ENCODE measurements around the gene STK16.
"Not testable (repeated sequence)": the region's sequence is repeated elsewhere in the genome, so short reads cannot be mapped to it uniquely, and the experiment has no call there.

STK16 gene, protein sequence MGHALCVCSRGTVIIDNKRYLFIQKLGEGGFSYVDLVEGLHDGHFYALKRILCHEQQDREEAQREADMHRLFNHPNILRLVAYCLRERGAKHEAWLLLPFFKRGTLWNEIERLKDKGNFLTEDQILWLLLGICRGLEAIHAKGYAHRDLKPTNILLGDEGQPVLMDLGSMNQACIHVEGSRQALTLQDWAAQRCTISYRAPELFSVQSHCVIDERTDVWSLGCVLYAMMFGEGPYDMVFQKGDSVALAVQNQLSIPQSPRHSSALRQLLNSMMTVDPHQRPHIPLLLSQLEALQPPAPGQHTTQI

DNA sequence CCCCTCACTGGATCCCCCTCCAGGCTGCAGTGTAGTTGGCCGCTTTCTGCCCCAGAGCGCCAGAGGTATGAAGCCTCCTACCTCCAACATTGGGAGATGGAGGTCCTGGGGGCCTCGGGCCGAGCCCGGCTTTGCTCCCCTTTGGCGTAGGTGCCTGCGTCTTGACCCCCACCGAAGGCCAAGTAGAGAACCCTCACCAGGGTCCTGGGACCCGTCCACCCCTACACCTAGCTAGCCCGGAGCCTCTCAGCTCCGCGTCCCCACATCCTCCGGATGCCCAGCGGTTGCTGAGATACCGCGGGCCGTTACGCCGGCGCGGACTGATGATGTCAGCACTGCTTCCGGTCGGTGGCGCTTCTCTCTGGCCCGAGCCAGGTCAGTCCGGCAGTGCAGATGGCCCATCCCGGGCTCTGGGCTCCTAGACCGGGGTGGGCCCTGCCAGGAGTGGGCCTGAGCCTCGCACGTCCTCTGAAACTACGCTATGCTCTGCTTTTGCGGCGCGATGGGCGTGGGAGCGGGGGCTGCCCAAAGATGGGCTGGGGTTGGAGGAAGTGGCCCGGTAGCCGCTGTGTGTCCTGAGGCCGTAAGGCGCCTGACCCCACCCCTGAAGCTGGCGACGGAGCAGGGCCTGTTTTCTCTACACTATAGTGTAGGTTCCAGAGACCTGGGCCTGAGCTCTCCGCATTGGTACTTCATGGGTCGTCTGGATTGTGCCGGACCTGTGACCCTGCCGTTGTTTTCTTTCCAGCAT, at the start of gene STK16, which contains the start of gene GLB1L:
STK16 (plus strand) TSS at position 332 of the 751 bp plus-strand sequence. CDS start 521 bp downstream, outside the sequence.
GLB1L (minus strand) TSS at position 297 of the 751 bp plus-strand sequence. CDS start 1,871 bp downstream, outside the sequence.
- TF ChIP-seq POLR2A (IDR thresholded peaks at IDR 0.05; ENCODE audit: low read length) (peak; percentile 90), GATA1 (IDR thresholded peaks at IDR 0.05; ENCODE audit: low read depth, low read length) (no peak)
- DNase-seq, result peak; percentile 94 to 96

- DNase-seq, result no peak
- TF ChIP-seq POLR2A (IDR thresholded peaks at IDR 0.05; ENCODE audit: low read length) (no peak), GATA1 (IDR thresholded peaks at IDR 0.05; ENCODE audit: low read depth, low read length) (no peak)
Observed at GRCh38 chr2:219197388-219197787, 47.9 kb upstream of the STK16 start.

DNA sequence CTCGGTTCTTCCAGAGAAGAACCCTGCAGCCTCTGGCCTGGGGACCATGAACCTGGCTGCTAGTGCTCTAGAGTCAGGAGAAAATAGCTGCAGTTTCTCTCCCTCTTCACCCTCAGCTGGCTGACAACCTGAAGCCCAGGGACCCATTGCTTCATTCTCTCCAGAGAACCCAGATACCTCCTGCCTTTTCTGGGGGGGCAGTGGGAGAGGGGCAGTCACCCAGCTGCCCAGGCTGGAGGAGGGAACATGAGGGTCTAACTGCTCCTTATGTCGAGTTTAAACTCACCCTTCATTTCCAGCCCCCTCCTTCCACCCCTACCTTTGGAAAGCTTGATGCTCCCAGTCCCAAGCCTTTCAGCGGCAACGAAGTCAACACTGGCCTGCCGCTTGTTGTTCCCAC, 46.3 kb upstream of the STK16 start:
- TF ChIP-seq POLR2A (IDR thresholded peaks at IDR 0.05; ENCODE audit: low read length), result no peak
- TF ChIP-seq GATA1 (IDR thresholded peaks at IDR 0.05; ENCODE audit: low read depth, low read length), result no peak
- DNase-seq, result no peak

- TF ChIP-seq GATA1 (IDR thresholded peaks at IDR 0.05; ENCODE audit: low read depth, low read length) (no peak), POLR2A (IDR thresholded peaks at IDR 0.05; ENCODE audit: low read length) (no peak)
- no peak for DNase-seq
Observed at GRCh38 chr2:219199470-219200211, 45.6 kb upstream of the STK16 start.

- DNase-seq, result not testable (repeated sequence)
- TF ChIP-seq POLR2A (IDR thresholded peaks at IDR 0.05; ENCODE audit: low read length), result peak; percentile 15
Observed at GRCh38 chr2:219200502-219201326, 44.6 kb upstream of the STK16 start.

- DNase-seq, result not testable (repeated sequence)
Observed at GRCh38 chr2:219201331-219201730, 43.9 kb upstream of the STK16 start.

DNA sequence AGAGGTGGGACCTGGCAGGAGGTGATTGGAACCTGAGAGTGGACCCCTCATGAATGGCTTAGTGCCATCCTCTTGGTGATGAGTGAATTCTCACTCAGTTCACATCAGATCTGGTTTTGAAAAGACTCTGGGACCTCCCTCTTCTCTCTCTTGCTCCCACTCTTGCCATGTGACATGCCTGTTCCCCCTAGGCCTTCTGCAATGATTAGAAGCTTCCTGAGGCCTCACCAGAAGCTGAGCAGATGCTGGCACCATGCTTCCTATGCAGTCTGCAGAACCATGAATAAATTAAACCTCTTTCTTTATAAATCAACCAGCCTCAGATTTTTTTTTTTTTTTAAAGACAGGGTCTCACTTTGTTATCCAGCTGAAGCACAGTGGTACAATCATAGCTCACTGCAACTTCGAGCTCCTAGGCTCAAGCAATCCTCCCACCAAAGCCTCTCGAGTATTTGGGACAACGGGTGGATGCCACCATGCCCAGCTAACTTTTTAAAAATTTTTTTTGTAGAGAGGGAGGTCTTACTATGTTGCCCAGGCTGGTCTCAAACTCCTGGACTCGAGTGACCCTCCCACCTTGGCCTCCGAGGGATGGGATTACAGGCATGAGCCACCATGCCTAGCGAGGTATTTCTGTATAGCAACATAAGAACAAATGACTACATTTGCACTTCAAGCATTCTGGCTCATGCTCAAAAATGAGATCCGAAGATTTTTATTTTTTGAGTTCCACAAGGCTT, 40.7 kb upstream of the STK16 start:
- TF ChIP-seq POLR2A (IDR thresholded peaks at IDR 0.05; ENCODE audit: low read length), result no peak
- no peak for TF ChIP-seq GATA1 (IDR thresholded peaks at IDR 0.05; ENCODE audit: low read depth, low read length)
- DNase-seq, result no peak

GRCh38 chr2:219205165-219205538, 40.1 kb upstream of the STK16 start:
- DNase-seq, result no peak
- no peak for TF ChIP-seq POLR2A (IDR thresholded peaks at IDR 0.05; ENCODE audit: low read length)
- TF ChIP-seq GATA1 (IDR thresholded peaks at IDR 0.05; ENCODE audit: low read depth, low read length), result no peak

GRCh38 chr2:219205981-219206327, 39.3 kb upstream of the STK16 start:
- no peak for TF ChIP-seq GATA1 (IDR thresholded peaks at IDR 0.05; ENCODE audit: low read depth, low read length)
- no peak for TF ChIP-seq POLR2A (IDR thresholded peaks at IDR 0.05; ENCODE audit: low read length)
- DNase-seq, result no peak

DNA sequence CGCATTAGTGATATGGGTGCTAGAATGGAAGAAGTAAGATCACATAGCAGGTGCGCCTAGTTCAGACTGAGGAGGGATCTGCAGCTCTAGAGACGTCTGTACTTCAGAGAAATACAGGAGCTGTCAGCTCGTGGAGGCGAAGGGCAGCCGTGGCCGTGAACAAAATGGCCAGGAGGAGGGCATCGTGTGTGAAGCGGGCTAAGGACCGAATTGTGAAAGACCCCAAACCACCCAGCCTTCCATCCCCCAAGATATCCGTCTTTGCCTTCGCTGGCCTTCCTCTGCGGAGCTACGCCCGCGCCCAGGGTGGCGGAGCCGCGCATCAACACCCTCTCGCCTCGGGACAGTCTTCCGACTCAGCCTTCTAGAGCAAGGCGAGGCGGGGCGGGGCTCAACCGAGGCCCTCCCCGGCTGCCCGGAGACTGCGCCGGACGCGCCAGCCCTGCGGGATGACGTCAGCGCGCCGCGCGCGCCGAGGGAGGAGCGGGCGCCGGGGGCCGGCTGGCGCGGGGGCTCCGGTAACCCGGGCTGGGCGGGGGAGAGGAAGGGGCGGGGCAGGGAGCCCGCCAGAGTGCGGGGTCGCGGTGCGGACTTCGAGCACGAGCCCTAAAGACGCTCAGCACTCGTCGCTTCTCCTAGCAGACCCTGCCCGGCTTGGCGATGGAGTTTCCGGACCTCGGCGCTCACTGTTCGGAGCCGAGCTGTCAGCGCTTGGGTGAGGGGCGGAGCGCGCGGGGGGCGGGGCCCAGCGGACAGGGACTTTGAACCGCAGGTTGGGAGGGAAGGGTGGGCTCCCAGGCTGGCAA, 38.7 kb upstream of the STK16 start, which contains the start of gene ZFAND2B:
ZFAND2B (plus strand) TSS at position 455 of the 806 bp plus-strand sequence; CDS start at position 661, 206 bp downstream.
- TF ChIP-seq GATA1 (IDR thresholded peaks at IDR 0.05; ENCODE audit: low read depth, low read length), result no peak
- peak; percentile 97 for TF ChIP-seq POLR2A (IDR thresholded peaks at IDR 0.05; ENCODE audit: low read length)
- DNase-seq, result peak; percentile 95 to 97

DNA sequence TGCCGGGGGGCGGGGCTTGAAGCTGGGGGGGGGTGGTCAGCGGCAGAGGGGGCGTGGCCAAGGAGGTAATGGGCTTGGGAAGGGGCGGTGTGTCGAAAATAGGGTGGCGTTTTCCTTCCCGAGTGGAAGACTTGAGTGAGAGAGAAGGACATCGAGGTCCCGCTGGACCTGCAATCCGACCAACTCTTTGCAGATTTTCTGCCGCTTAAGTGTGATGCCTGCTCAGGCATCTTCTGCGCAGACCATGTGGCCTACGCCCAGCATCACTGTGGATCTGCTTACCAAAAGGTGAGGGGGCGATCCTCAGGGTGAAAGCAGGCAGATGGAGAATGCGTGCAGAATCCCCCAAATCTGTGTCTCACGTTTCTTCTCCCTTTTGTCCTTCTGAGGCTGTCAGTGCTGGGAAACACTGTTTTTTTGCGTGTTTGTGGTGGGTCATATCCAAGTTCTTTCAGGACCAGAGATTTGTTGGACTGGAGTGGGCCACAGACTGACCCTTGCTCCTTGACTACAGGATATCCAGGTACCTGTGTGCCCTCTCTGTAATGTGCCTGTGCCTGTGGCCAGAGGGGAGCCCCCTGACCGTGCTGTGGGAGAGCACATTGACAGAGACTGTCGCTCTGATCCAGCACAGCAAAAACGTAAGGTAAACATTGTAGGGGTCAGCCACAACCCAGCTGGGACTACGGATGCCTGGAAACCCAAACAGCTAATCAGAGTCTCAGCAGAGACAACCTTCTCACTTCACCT, 38.0 kb upstream of the STK16 start:
- no peak for TF ChIP-seq GATA1 (IDR thresholded peaks at IDR 0.05; ENCODE audit: low read depth, low read length)
- peak; percentile 19 for TF ChIP-seq POLR2A (IDR thresholded peaks at IDR 0.05; ENCODE audit: low read length)
- DNase-seq, result no peak

Data from erythroblast (primary cell).